GM23338 (cell line): ENCODE measurements around the gene C1orf21. TPM values are rescaled to one million over a fixed set of nuclear protein-coding genes. Genes with fewer than 3 reads are reported as not detected.

ENCODE experiments used
- ATAC-seq: fragments of 200-7000 bp; cut with Tn5 transposase; 3 replicates; pipeline ENCODE4 v1.9.1; 2020
- DNase-seq: peaks from one replicate; pipeline ENCODE4 v3.0.0-alpha.2; 2015; ENCODE audit warnings: low spot score
- H2AFZ ChIP-seq: fragments of 200-600 bp; sonication (generic); 2 replicates; pipeline ENCODE4 v1.8.0; 2016; ENCODE audit warnings: antibody characterized with exemption, mild to moderate bottlenecking, moderate library complexity
- H3F3A ChIP-seq: fragments of 200-600 bp; sonication (generic); replicated peaks from 2 replicates; pipeline ENCODE4 v1.8.0; 2017; ENCODE audit warnings: antibody characterized with exemption, mixed run types, low read depth
- H3K27ac ChIP-seq: fragments of 200-600 bp; sonication (generic); 2 replicates; pipeline ENCODE4 v1.6.1; 2016; ENCODE audit warnings: low read depth
- H3K27me3 ChIP-seq: fragments of 200-600 bp; sonication (generic); 2 replicates; pipeline ENCODE4 v1.8.0; 2016; ENCODE audit warnings: mild to moderate bottlenecking, mixed run types, moderate library complexity; ENCODE audit not compliant: insufficient read depth
- H3K36me3 ChIP-seq: fragments of 200-600 bp; sonication (generic); 2 replicates; pipeline ENCODE4 v1.8.0; 2016; ENCODE audit warnings: mild to moderate bottlenecking; ENCODE audit not compliant: insufficient read depth
- H3K4me1 ChIP-seq: fragments of 200-600 bp; sonication (generic); 2 replicates; pipeline ENCODE4 v1.8.0; 2016; ENCODE audit warnings: mild to moderate bottlenecking, moderate library complexity; ENCODE audit not compliant: insufficient read depth
- H3K4me2 ChIP-seq: fragments of 200-600 bp; sonication (generic); 2 replicates; pipeline ENCODE4 v1.7.1; 2017; ENCODE audit warnings: mixed run types
- H3K4me3 ChIP-seq: fragments of 200-600 bp; sonication (generic); 2 replicates; pipeline ENCODE4 v1.6.1; 2016; ENCODE audit warnings: mixed run types
- H3K79me2 ChIP-seq: fragments of 200-600 bp; sonication (generic); replicated peaks from 2 replicates; pipeline ENCODE4 v1.8.0; 2017; ENCODE audit warnings: mild to moderate bottlenecking; ENCODE audit not compliant: insufficient read depth
- H3K9me2 ChIP-seq: fragments of 200-600 bp; sonication (generic); 2 replicates; pipeline ENCODE4 v1.8.0; 2017; ENCODE audit not compliant: insufficient read depth
- H4K20me1 ChIP-seq: fragments of 200-600 bp; sonication (generic); replicated peaks from 2 replicates; pipeline ENCODE4 v1.8.0; 2017; ENCODE audit warnings: mild to moderate bottlenecking; ENCODE audit not compliant: insufficient read depth
- H3K27ac Mint-ChIP-seq: 2 replicates; pipeline ENCODE4 v1.8.0; 2020; ENCODE audit warnings: inconsistent platforms, mild to moderate bottlenecking, moderate library complexity, mixed read lengths
- H3K27me3 Mint-ChIP-seq: 3 replicates; pipeline ENCODE4 v1.8.0; 2022; ENCODE audit warnings: low read depth, mild to moderate bottlenecking, moderate library complexity, mixed read lengths, inconsistent platforms; ENCODE audit not compliant: insufficient read depth, poor library complexity
- H3K36me3 Mint-ChIP-seq: 3 replicates; pipeline ENCODE4 v1.8.0; 2021; ENCODE audit warnings: low read depth, mild to moderate bottlenecking, inconsistent platforms, moderate library complexity, mixed read lengths
- H3K4me1 Mint-ChIP-seq: 3 replicates; pipeline ENCODE4 v1.8.0; 2020; ENCODE audit warnings: mild to moderate bottlenecking, inconsistent platforms, mixed read lengths
- H3K4me3 Mint-ChIP-seq: 3 replicates; pipeline ENCODE4 v1.8.0; 2021; ENCODE audit warnings: moderate library complexity, mild to moderate bottlenecking, inconsistent platforms, mixed read lengths
- H3K9me3 Mint-ChIP-seq: 3 replicates; pipeline ENCODE4 v1.8.0; 2020; ENCODE audit warnings: moderate library complexity, mild to moderate bottlenecking, inconsistent platforms, mixed read lengths
- CREB1 ChIP-seq: fragments of 250-450 bp; sonication (Bioruptor Pico); IDR thresholded peaks from 2 replicates; pipeline ENCODE4 v1.5.0; 2020; ENCODE audit warnings: low read depth, mild to moderate bottlenecking, moderate library complexity
- CTCF ChIP-seq, 2 experiments: fragments of 200-600 bp in 1 of 2; sonication (generic) in 1 of 2; conservative IDR thresholded peaks; 2 replicates each; pipeline versions ENCODE4 v1.5.1 to v1.6.1; 2016 to 2017; ENCODE audit warnings: antibody characterized with exemption in 2 of 2, low read depth in 2 of 2, mild to moderate bottlenecking in 2 of 2, moderate library complexity in 1 of 2
- EZH2 ChIP-seq: fragments of 200-600 bp; sonication (generic); IDR thresholded peaks from one replicate; pipeline ENCODE4 v1.8.0; 2017; ENCODE audit warnings: antibody characterized with exemption, mild to moderate bottlenecking, low read depth; ENCODE audit not compliant: unreplicated experiment
- EZH2phosphoT487 ChIP-seq: fragments of 200-600 bp; sonication (generic); IDR thresholded peaks from one replicate; pipeline ENCODE4 v1.8.1; 2018; ENCODE audit warnings: antibody characterized with exemption; ENCODE audit not compliant: unreplicated experiment
- JUNB ChIP-seq: IDR thresholded peaks from one replicate; pipeline ENCODE4 v1.6.1; 2016; ENCODE audit warnings: antibody characterized with exemption; ENCODE audit not compliant: unreplicated experiment
- NANOG ChIP-seq: IDR thresholded peaks from 2 replicates; pipeline ENCODE4 v1.6.1; 2016; ENCODE audit warnings: antibody characterized with exemption, borderline replicate concordance
- POLR2AphosphoS5 ChIP-seq: IDR thresholded peaks from 2 replicates; pipeline ENCODE4 v1.6.1; 2016; ENCODE audit warnings: antibody characterized with exemption, low read depth
- STAT1 ChIP-seq: IDR thresholded peaks from one replicate; pipeline ENCODE4 v1.6.1; 2016; ENCODE audit warnings: antibody characterized with exemption; ENCODE audit not compliant: unreplicated experiment
- ZNF114 ChIP-seq: fragments of 250-450 bp; sonication (Bioruptor Pico); IDR thresholded peaks from 2 replicates; pipeline ENCODE4 v1.5.0; 2020; ENCODE audit warnings: mild to moderate bottlenecking, moderate library complexity
- ZNF331 ChIP-seq: fragments of 250-450 bp; sonication (Bioruptor Pico); IDR thresholded peaks from 2 replicates; pipeline ENCODE4 v1.5.0; 2020; ENCODE audit warnings: low read depth, mild to moderate bottlenecking, moderate library complexity
- ZNF462 ChIP-seq: fragments of 250-450 bp; sonication (Bioruptor Pico); IDR thresholded peaks from 2 replicates; pipeline ENCODE4 v1.5.0; 2020; ENCODE audit warnings: mild to moderate bottlenecking, moderate library complexity
- polyA plus RNA-seq: library from polyadenylated mRNA; unstranded; fragments of >200 nt; fragmentation: Nextera tagmentation; extraction: Ambion mirVana; gene quantifications from 2 replicates; pipeline ENCODE4 v1.2.1, GENCODE V29; 2016
- total RNA-seq: library from RNA; depleted of rRNA; stranded (reverse); fragments of >200 nt; shearing (Covaris generic); gene quantifications from 2 replicates; pipeline ENCODE4 v1.2.3, GENCODE V29; 2014
- TF ChIP-seq, protein P1 (sequence below): IDR thresholded peaks from one replicate; pipeline ENCODE4 v1.6.1; 2018; ENCODE audit warnings: antibody characterized with exemption; ENCODE audit not compliant: unreplicated experiment
- TF ChIP-seq, protein P2 (sequence below): IDR thresholded peaks from 2 replicates; pipeline ENCODE4 v1.6.1; 2016; ENCODE audit warnings: antibody characterized with exemption

Gene C1orf21
- total and polyA plus RNA-seq, 2 experiments from 2014 or later = 28.0 to 40.4 TPM

DNA sequence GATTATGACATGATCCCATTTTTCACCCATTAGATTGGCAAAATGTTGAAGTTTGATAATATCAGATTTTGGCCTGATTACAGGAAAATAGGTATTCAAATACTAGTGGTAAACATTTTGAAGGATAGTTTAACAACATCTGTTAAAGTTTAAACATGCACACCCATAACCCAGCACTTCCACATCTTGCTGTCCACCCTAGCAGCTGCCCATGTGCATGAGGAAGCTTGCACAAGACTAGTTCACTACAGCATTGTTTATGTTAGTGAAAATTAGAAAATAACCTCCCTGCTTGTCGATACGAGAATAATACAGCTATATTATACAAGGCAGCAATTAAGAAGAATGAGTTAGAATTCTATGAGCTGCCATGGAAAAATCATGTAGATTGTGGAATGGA lies 127.6 kb downstream of the C1orf21 start:
- no peak for TF ChIP-seq CREB1 (CRISPR knock-in tag)
- no peak for TF ChIP-seq POLR2AphosphoS5
- no peak for TF ChIP-seq CTCF (conservative IDR thresholded peaks at IDR 0.05; ENCODE audit: low read depth in 2 of 2)
- TF ChIP-seq ZNF462 = no peak
- TF ChIP-seq, protein P1, sequence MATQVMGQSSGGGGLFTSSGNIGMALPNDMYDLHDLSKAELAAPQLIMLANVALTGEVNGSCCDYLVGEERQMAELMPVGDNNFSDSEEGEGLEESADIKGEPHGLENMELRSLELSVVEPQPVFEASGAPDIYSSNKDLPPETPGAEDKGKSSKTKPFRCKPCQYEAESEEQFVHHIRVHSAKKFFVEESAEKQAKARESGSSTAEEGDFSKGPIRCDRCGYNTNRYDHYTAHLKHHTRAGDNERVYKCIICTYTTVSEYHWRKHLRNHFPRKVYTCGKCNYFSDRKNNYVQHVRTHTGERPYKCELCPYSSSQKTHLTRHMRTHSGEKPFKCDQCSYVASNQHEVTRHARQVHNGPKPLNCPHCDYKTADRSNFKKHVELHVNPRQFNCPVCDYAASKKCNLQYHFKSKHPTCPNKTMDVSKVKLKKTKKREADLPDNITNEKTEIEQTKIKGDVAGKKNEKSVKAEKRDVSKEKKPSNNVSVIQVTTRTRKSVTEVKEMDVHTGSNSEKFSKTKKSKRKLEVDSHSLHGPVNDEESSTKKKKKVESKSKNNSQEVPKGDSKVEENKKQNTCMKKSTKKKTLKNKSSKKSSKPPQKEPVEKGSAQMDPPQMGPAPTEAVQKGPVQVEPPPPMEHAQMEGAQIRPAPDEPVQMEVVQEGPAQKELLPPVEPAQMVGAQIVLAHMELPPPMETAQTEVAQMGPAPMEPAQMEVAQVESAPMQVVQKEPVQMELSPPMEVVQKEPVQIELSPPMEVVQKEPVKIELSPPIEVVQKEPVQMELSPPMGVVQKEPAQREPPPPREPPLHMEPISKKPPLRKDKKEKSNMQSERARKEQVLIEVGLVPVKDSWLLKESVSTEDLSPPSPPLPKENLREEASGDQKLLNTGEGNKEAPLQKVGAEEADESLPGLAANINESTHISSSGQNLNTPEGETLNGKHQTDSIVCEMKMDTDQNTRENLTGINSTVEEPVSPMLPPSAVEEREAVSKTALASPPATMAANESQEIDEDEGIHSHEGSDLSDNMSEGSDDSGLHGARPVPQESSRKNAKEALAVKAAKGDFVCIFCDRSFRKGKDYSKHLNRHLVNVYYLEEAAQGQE = no peak
- TF ChIP-seq NANOG = no peak
- TF ChIP-seq EZH2 = no peak
- no peak for TF ChIP-seq ZNF331 (CRISPR knock-in tag)
- TF ChIP-seq STAT1 = no peak
- no peak for TF ChIP-seq JUNB
- no peak for TF ChIP-seq ZNF114
- TF ChIP-seq, protein P2, sequence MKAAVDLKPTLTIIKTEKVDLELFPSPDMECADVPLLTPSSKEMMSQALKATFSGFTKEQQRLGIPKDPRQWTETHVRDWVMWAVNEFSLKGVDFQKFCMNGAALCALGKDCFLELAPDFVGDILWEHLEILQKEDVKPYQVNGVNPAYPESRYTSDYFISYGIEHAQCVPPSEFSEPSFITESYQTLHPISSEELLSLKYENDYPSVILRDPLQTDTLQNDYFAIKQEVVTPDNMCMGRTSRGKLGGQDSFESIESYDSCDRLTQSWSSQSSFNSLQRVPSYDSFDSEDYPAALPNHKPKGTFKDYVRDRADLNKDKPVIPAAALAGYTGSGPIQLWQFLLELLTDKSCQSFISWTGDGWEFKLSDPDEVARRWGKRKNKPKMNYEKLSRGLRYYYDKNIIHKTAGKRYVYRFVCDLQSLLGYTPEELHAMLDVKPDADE = no peak
- TF ChIP-seq EZH2phosphoT487 = no peak
- Mint-ChIP-seq H3K4me3 (no peak overlapping the region), H3K27ac (no peak overlapping the region), H3K27me3 (no peaks in the 10 kb centered on the region), H3K36me3 (peaks cover 3% of the 10 kb centered on the region; the same call in 2 of the 3 replicates), H3K4me1 (peaks cover 13% of the 10 kb centered on the region), H3K9me3 (no peaks in the 10 kb centered on the region)
- Histone ChIP-seq H3K9me2 (peaks cover 2% of the 10 kb centered on the region; the same call in 1 of the 2 replicates), H3K27ac (no peak overlapping the region), H3K79me2 (no peaks in the 10 kb centered on the region), H3K4me2 (no peak overlapping the region), H3K27me3 (no peaks in the 10 kb centered on the region), H2AFZ (no peak overlapping the region), H3F3A (no peaks in the 10 kb centered on the region), H4K20me1 (no peaks in the 10 kb centered on the region), H3K36me3 (no peaks in the 10 kb centered on the region; the same call in 1 of the 2 replicates), H3K4me1 (0 out of 2 replicates have a peak, but pooled peaks cover under 1% of the 10 kb centered on the region), H3K4me3 (no peak overlapping the region)
- DNase-seq (no peak), ATAC-seq (no peak)
